Stimulated activated CD8-positive, alpha-beta memory T cell treated with anti-CD3 and anti-CD28 coated beads, Interleukin-15, amount 100 ng/mL, for 1 hour (primary cell): ENCODE results near the gene AMBRA1.

ENCODE experiments used
- DNase-seq: peaks from one replicate; pipeline ENCODE4 v3.0.0-alpha.2; 2020; ENCODE audit warnings: low read depth

AMBRA1 gene

GRCh38 chr11:46437122-46437689, 156.6 kb downstream of the AMBRA1 start:
- no peak for DNase-seq

- no peak for DNase-seq
These were observed 157.7 kb downstream of the AMBRA1 start for GRCh38 chr11:46436113-46436512.

GRCh38 chr11:46435679-46436078, 158.1 kb downstream of the AMBRA1 start:
- no peak for DNase-seq

- no peak for DNase-seq
These were observed 162.6 kb downstream of the AMBRA1 start for GRCh38 chr11:46431211-46431610.

GRCh38 chr11:46429717-46430116, 164.1 kb downstream of the AMBRA1 start:
- no peak for DNase-seq

- no peak for DNase-seq
These were observed 166.5 kb downstream of the AMBRA1 start for GRCh38 chr11:46427364-46427763.

GRCh38 chr11:46426233-46426991, 167.4 kb downstream of the AMBRA1 start:
- no peak for DNase-seq

- DNase-seq = no peak
These were observed 171.2 kb downstream of the AMBRA1 start for GRCh38 chr11:46422588-46422987.

- DNase-seq = no peak
These were observed 172.5 kb downstream of the AMBRA1 start for GRCh38 chr11:46421257-46421880.

- DNase-seq = no peak
These were observed 173.3 kb downstream of the AMBRA1 start for GRCh38 chr11:46420513-46420912.

- DNase-seq = no peak
These were observed 175.1 kb downstream of the AMBRA1 start for GRCh38 chr11:46418751-46419150.

GRCh38 chr11:46417711-46418110, 176.1 kb downstream of the AMBRA1 start:
- DNase-seq = no peak

GRCh38 chr11:46414879-46415278, 178.9 kb downstream of the AMBRA1 start:
- DNase-seq = no peak

GRCh38 chr11:46414466-46414796, 179.4 kb downstream of the AMBRA1 start:
- no peak for DNase-seq

GRCh38 chr11:46413760-46414465, 179.9 kb downstream of the AMBRA1 start:
- no peak for DNase-seq

- no peak for DNase-seq
These were observed 183.8 kb downstream of the AMBRA1 start for GRCh38 chr11:46410021-46410420.

GRCh38 chr11:46408407-46408986, 185.3 kb downstream of the AMBRA1 start:
- DNase-seq = no peak

GRCh38 chr11:46407635-46408034, 186.2 kb downstream of the AMBRA1 start:
- DNase-seq = no peak

GRCh38 chr11:46404476-46405017, 189.3 kb downstream of the AMBRA1 start:
- no peak for DNase-seq

- no peak for DNase-seq
These were observed 190.6 kb downstream of the AMBRA1 start for GRCh38 chr11:46402957-46403902.

GRCh38 chr11:46397526-46397925, 196.3 kb downstream of the AMBRA1 start:
- DNase-seq = no peak
